ENCODE data around the gene STXBP4.
A peak's percentile ranks its signal among the peaks of the same experiment; 100 is the strongest.

The STXBP4 gene

DNA sequence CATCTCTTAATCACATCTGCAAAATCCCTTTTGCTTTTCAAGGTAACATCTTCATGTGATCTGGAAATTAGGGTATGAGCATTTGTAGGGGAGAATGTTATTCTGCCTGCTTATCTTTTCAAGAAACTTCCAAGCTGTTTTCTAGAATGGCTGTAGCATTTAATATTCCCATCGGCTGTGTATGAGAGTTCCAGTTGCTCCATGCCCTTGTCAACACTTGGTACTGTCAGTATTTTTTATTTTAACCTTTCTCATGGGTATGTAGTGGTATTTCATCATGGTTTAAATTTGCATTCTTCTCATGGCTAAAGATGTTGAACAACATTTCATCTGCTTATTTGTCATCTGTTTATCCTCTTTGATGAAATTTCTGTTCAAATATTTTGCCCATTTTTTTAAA is 205.6 kb downstream of the STXBP4 start:
- Histone ChIP-seq H3K4me1 (ENCODE audit: control insufficient read depth, insufficient read depth, low read length) (no peaks in the 10 kb centered on the region), H3K9ac (ENCODE audit: low read length) (no peak overlapping the region), H3K9me3 (ENCODE audit: control insufficient read depth, low read length) (peaks cover 7% of the 10 kb centered on the region), H3K4me3 (ENCODE audit: low read length) (peak overlapping the region; percentile 7), H3K27me3 (replicated peaks; ENCODE audit: control insufficient read depth, insufficient read depth, low read length) (no peaks in the 10 kb centered on the region), H3K36me3 (ENCODE audit: control insufficient read depth, insufficient read depth, low read length, severe bottlenecking) (no peaks in the 10 kb centered on the region)
- DNase-seq (ENCODE audit: low read depth) = no peak

DNA sequence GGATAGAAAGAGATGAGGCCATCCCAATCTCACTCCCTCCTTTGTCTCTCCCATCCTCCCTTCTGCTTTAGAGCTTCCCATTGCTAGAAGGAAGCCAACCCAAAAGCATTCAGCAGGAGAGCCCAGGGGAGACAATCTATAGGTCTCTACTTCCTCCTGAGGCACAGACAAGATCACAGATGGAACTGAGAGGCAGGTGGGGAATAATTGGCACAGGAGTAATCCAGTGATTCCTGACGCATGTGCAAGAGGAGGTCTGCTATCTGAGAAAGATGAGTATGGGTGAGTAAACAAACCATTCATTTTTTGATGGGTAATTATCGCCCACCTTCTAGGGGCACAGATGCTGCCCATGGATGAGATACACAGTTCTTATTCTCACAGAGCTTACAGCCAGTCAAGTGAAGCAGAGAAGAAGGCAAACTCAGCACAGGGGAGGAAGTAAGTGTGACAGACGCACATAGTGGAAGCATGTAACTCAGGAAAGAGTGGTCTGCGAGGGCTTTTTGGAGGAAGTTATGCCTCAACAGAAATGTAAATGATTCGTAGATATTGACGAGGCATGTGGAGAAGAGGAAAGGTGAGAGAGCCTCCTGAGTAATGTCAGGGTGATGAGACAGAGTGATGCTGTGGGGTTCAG is 207.3 kb downstream of the STXBP4 start:
- no peak for DNase-seq (ENCODE audit: low read depth)
- no peaks in the 10 kb centered on the region for H3K27me3 ChIP-seq (replicated peaks; ENCODE audit: control insufficient read depth, insufficient read depth, low read length)
- no peaks in the 10 kb centered on the region for H3K4me1 ChIP-seq (ENCODE audit: control insufficient read depth, insufficient read depth, low read length)
- H3K36me3 ChIP-seq (ENCODE audit: control insufficient read depth, insufficient read depth, low read length, severe bottlenecking) = no peaks in the 10 kb centered on the region
- H3K4me3 ChIP-seq (ENCODE audit: low read length) = no peak overlapping the region
- H3K9me3 ChIP-seq (ENCODE audit: control insufficient read depth, low read length) = peaks cover 7% of the 10 kb centered on the region
- H3K9ac ChIP-seq (ENCODE audit: low read length) = no peak overlapping the region

DNA sequence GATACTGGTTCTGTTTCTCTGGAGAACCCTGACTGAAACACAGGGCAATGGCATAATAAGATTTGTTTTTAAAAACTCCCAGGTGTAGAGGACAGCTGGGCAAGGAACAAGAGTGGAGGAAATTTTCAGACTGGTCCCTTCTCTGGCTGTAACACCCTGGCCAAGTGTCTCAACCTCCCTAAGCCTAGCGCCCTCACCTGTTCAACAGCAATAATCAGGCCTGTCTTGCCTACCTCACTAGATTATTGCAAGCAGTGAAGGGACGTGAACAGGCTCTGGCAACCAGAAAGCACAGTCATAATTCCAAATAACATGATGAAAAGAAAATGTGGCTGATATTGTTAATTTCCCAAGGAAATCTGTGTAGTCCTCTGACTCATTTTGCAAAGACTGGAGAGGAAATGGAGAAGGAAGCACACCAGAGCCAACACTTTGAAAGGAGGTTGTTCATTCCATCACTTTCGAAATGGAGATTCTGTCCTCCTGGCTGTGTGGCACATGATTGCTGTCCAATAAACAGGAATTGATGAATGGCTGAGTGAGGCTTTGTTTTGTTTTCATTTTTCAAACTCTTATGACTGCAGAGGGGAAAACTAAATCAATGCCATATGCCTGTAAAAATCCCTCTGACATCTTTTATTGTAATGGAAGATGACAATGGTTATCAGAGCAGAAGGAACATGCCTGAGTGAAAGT is 208.7 kb downstream of the STXBP4 start:
- Histone ChIP-seq H3K27me3 (replicated peaks; ENCODE audit: control insufficient read depth, insufficient read depth, low read length) (no peaks in the 10 kb centered on the region), H3K4me3 (ENCODE audit: low read length) (no peak overlapping the region), H3K9me3 (ENCODE audit: control insufficient read depth, low read length) (peaks cover 7% of the 10 kb centered on the region), H3K36me3 (ENCODE audit: control insufficient read depth, insufficient read depth, low read length, severe bottlenecking) (no peaks in the 10 kb centered on the region), H3K9ac (ENCODE audit: low read length) (no peak overlapping the region), H3K4me1 (ENCODE audit: control insufficient read depth, insufficient read depth, low read length) (no peaks in the 10 kb centered on the region)
- no peak for DNase-seq (ENCODE audit: low read depth)

DNA sequence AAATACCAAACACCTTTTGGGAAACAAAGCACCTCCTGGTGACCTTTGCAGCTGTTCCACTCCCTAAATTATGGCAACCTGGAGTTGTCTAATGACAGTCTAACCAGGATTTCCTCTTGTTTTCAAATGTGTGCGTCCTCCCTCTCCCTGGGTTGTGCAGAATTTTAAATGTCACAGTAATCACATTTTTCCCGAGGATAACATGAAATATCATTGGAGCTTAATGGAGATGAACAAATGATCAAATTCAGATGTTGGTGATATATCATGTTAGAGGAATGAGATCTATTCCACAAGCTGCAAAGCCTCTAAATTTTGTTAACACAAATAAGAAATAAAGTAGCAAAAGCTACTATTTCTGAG is 209.3 kb downstream of the STXBP4 start:
- Histone ChIP-seq H3K9ac (ENCODE audit: low read length) (no peak overlapping the region), H3K4me1 (ENCODE audit: control insufficient read depth, insufficient read depth, low read length) (no peaks in the 10 kb centered on the region), H3K9me3 (ENCODE audit: control insufficient read depth, low read length) (peaks cover 7% of the 10 kb centered on the region), H3K4me3 (ENCODE audit: low read length) (no peak overlapping the region), H3K36me3 (ENCODE audit: control insufficient read depth, insufficient read depth, low read length, severe bottlenecking) (no peaks in the 10 kb centered on the region), H3K27me3 (replicated peaks; ENCODE audit: control insufficient read depth, insufficient read depth, low read length) (no peaks in the 10 kb centered on the region)
- no peak for DNase-seq (ENCODE audit: low read depth)

DNA sequence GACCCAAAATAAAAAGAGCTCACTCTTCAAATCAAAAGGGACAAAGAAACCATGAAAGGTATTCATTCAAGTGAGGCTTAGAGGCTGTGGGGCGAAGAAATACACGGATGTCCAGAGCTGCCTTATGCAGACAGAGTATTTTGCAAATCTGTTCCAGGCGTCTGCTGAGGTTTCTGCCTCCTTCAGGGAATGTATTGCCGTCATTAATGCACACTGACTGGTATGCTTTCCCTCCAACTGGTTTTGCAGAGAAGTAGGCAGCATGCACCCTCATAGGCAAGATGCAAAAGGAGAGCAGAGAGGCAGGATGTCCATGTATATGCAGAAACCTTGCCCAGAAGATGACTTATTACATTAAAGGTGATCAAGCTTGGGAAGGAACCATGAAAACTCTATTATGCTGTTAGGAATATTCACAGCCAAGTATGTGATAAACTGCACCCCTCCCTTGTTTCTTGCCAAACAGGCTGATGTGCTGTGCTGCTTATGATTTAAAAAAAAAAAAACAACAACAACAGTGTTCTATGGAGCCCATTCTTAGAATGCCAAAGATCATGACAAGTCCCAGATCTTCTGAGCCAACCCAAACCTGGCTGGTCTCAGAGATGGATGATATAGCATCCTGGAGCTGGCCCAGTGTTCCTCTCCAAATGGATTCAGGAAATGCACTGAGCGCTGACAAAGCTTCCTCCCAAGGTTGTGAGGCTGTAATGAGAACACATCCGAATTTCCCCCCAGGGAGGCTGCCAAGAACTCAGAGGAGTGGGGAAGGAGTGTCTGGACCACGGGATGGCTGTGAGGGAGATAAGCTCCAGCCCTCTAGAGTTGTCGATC is 218.6 kb downstream of the STXBP4 start:
- DNase-seq (ENCODE audit: low read depth) = no peak
- Histone ChIP-seq H3K4me3 (ENCODE audit: low read length) (no peak overlapping the region), H3K9me3 (ENCODE audit: control insufficient read depth, low read length) (no peaks in the 10 kb centered on the region), H3K9ac (ENCODE audit: low read length) (no peak overlapping the region), H3K36me3 (ENCODE audit: control insufficient read depth, insufficient read depth, low read length, severe bottlenecking) (no peaks in the 10 kb centered on the region), H3K27me3 (replicated peaks; ENCODE audit: control insufficient read depth, insufficient read depth, low read length) (no peaks in the 10 kb centered on the region), H3K4me1 (ENCODE audit: control insufficient read depth, insufficient read depth, low read length) (no peaks in the 10 kb centered on the region)

DNA sequence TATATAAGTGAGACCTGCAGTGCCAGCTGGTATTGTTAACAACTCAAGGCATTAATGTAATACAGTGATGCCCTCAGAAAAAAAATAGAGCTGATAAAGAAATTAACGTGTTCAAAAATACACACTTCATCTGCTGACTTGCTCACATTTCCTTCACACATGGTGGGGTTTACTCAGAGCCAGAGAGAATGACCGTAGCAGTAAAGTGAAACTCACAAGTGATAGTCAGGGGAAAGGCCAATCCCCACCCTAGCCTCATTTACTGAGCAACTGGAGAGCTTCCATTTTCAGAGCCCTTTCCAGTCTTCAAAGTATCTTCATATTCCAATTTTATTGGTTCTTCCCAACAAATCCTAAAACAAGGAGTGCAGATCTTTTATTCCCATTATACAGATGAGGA is 222.2 kb downstream of the STXBP4 start:
- no peak for DNase-seq (ENCODE audit: low read depth)
- Histone ChIP-seq H3K9ac (ENCODE audit: low read length) (no peak overlapping the region), H3K36me3 (ENCODE audit: control insufficient read depth, insufficient read depth, low read length, severe bottlenecking) (no peaks in the 10 kb centered on the region), H3K4me3 (ENCODE audit: low read length) (no peak overlapping the region), H3K9me3 (ENCODE audit: control insufficient read depth, low read length) (no peaks in the 10 kb centered on the region), H3K4me1 (ENCODE audit: control insufficient read depth, insufficient read depth, low read length) (no peaks in the 10 kb centered on the region), H3K27me3 (replicated peaks; ENCODE audit: control insufficient read depth, insufficient read depth, low read length) (no peaks in the 10 kb centered on the region)

DNA sequence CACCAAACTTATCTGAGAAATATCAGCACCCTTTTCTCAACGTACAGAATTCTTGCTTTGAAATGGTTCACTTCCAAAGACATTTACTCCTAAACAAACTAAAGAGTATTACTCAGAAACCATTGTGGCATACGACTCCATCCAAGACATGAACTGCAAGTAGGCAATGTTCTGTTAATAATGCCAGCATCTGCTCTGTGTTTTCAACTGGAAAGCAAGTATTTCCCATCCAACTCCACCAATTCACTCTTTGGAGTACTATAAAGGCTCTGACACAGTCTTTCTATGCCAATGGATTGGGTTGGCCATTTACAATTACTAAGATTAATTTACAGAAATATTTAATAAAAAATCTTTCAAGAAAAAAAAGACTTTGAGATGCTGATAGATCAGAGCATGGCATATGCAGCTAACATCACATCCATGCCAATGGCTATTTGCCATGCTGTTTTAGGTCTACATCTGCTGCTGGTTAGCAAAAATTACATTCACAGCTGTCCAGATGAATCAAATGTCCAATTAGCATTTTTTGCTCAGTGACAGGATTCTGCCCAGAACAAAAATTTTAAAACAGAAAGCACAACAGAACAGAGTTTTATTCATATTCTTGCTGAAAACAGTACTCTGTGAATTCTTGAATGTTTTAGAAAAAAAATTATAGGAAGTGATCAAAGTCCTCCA is 230.3 kb downstream of the STXBP4 start:
- Histone ChIP-seq H3K36me3 (ENCODE audit: control insufficient read depth, insufficient read depth, low read length, severe bottlenecking) (no peaks in the 10 kb centered on the region), H3K4me3 (ENCODE audit: low read length) (no peak overlapping the region), H3K9me3 (ENCODE audit: control insufficient read depth, low read length) (peaks cover 6% of the 10 kb centered on the region), H3K9ac (ENCODE audit: low read length) (no peak overlapping the region), H3K4me1 (ENCODE audit: control insufficient read depth, insufficient read depth, low read length) (no peaks in the 10 kb centered on the region), H3K27me3 (replicated peaks; ENCODE audit: control insufficient read depth, insufficient read depth, low read length) (no peaks in the 10 kb centered on the region)
- DNase-seq (ENCODE audit: low read depth) = peak; percentile 56

DNA sequence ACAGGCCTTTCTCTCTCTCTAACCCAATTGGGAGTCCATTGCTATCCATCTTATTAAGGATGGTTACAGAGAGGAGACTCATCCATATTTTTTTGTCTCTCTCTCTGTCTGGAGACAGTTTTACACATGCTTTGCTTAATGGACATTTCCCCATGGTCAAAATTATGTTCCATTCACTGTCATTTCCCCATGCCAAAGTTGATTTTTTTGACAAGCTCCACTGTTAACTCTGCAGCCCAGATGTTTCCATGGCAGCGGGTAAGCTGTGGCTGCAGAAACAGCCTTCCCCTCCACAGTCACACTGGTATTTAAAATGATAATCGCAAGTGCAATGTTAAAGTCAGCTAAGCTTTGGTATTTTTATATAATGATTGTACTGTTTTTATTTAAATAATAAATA is 232.3 kb downstream of the STXBP4 start:
- peaks cover 11% of the 10 kb centered on the region for H3K9me3 ChIP-seq (ENCODE audit: control insufficient read depth, low read length)
- no peaks in the 10 kb centered on the region for H3K27me3 ChIP-seq (replicated peaks; ENCODE audit: control insufficient read depth, insufficient read depth, low read length)
- no peak for DNase-seq (ENCODE audit: low read depth)
- H3K4me1 ChIP-seq (ENCODE audit: control insufficient read depth, insufficient read depth, low read length) = no peaks in the 10 kb centered on the region
- no peak overlapping the region for H3K9ac ChIP-seq (ENCODE audit: low read length)
- H3K4me3 ChIP-seq (ENCODE audit: low read length) = no peak overlapping the region
- H3K36me3 ChIP-seq (ENCODE audit: control insufficient read depth, insufficient read depth, low read length, severe bottlenecking) = no peaks in the 10 kb centered on the region

DNA sequence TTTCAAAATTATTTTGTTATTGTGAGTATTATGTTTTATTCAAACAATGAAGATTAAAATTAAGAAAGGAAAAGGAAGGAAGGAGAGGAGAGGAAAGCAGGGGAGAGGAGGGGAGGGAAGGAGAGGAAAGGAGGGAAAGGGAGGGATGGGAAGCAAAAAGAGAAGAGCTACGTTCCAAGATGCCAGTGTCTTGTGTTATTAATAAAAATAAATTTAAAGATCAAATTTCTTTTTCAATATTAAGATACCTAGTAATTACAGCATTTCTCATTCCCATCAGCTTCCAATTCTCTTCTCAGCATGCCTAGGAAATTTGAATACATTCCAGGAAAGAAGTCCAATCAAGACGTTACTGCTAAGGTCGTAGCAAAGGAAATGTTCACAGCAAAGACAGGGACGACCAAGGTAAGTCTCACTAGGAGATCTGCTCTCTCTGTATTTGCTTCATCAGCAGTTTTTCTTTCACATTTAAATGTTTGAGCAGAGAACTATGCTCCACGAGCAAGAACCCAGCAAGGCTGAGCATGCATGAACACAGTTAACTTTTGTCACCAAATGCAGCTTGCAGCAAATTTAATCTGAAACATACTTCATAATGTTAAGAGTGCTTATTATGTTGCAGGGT is 232.9 kb downstream of the STXBP4 start:
- Histone ChIP-seq H3K36me3 (ENCODE audit: control insufficient read depth, insufficient read depth, low read length, severe bottlenecking) (no peaks in the 10 kb centered on the region), H3K9ac (ENCODE audit: low read length) (no peak overlapping the region), H3K4me3 (ENCODE audit: low read length) (no peak overlapping the region), H3K9me3 (ENCODE audit: control insufficient read depth, low read length) (peaks cover 11% of the 10 kb centered on the region), H3K27me3 (replicated peaks; ENCODE audit: control insufficient read depth, insufficient read depth, low read length) (no peaks in the 10 kb centered on the region), H3K4me1 (ENCODE audit: control insufficient read depth, insufficient read depth, low read length) (no peaks in the 10 kb centered on the region)
- DNase-seq (ENCODE audit: low read depth) = no peak

DNA sequence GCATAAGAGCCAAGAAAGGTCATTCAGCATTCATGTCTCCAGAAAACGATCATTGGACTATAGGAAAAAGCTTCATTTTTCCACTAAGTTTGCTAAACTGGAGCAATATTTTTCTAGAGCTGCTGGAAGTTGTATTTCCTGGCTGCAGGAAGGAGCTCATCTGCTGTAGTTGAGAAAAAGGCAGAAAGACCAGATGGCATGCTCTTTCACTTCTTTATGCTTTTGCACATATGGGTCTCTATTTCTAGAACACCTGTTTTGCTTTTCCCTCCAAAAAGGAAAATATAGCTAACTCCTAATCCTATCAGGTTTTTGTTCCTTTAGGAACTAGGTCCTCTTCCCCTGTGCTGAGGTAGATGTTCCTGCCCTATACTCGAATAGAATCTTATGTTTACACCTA is 234.3 kb downstream of the STXBP4 start:
- Histone ChIP-seq H3K36me3 (ENCODE audit: control insufficient read depth, insufficient read depth, low read length, severe bottlenecking) (no peaks in the 10 kb centered on the region), H3K27me3 (replicated peaks; ENCODE audit: control insufficient read depth, insufficient read depth, low read length) (no peaks in the 10 kb centered on the region), H3K4me1 (ENCODE audit: control insufficient read depth, insufficient read depth, low read length) (no peaks in the 10 kb centered on the region), H3K4me3 (ENCODE audit: low read length) (no peak overlapping the region), H3K9me3 (ENCODE audit: control insufficient read depth, low read length) (peaks cover 11% of the 10 kb centered on the region), H3K9ac (ENCODE audit: low read length) (no peak overlapping the region)
- DNase-seq (ENCODE audit: low read depth) = no peak

Data from adipocyte (in vitro differentiated cells).